Suprapubic skin (tissue), 4 donors: Measurements from ENCODE around the gene PEPD.

Experiments
- EP300 ChIP-seq: sonication (generic); formaldehyde crosslinking; IDR thresholded peaks from one replicate; pipeline ENCODE4 v1.6.1; 2017; ENCODE audit warnings: antibody characterized with exemption
- POLR2A ChIP-seq, 2 donors: fragments of 450-650 bp; IDR thresholded peaks; one replicate each; pipeline ENCODE4 v1.6.1; 2017; ENCODE audit warnings: antibody characterized with exemption in 2 of 2, mild to moderate bottlenecking in 2 of 2, moderate library complexity in 2 of 2
- POLR2AphosphoS5 ChIP-seq, 3 donors: sonication (generic); formaldehyde crosslinking; IDR thresholded peaks; one replicate each; pipeline ENCODE4 v1.6.1; 2017; ENCODE audit warnings: antibody characterized with exemption in 3 of 3
- TF ChIP-seq, protein P1 (sequence below), 2 donors: fragments of 200-600 bp in 1 of 2; fragments of 450-650 bp in 1 of 2; sonication (generic) in 1 of 2; IDR thresholded peaks; one replicate each; pipeline ENCODE4 v1.5.1; 2016 to 2019; ENCODE audit warnings: antibody characterized with exemption in 2 of 2, mild to moderate bottlenecking in 1 of 2, moderate library complexity in 1 of 2

DNA sequence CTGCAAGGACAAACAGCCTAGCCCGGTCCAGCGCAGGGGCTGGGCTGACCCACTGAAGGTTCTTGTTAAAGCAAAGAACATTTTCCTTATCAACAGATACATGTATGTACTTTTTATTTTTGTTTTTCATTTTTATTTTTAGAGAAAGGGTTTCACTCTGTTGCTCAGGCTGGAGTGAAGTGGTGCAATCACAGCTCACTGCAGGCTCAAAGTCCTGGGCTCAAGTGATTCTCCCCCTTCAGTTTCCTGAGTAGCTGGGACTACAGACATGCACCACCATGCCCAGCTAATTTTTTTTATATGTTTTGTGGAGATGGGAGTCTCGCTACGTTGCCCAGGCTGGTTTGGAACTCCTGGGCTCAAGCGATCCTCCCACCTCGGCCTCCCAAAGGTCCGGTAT is 100.2 kb downstream of the PEPD start:
- TF ChIP-seq, protein P1, sequence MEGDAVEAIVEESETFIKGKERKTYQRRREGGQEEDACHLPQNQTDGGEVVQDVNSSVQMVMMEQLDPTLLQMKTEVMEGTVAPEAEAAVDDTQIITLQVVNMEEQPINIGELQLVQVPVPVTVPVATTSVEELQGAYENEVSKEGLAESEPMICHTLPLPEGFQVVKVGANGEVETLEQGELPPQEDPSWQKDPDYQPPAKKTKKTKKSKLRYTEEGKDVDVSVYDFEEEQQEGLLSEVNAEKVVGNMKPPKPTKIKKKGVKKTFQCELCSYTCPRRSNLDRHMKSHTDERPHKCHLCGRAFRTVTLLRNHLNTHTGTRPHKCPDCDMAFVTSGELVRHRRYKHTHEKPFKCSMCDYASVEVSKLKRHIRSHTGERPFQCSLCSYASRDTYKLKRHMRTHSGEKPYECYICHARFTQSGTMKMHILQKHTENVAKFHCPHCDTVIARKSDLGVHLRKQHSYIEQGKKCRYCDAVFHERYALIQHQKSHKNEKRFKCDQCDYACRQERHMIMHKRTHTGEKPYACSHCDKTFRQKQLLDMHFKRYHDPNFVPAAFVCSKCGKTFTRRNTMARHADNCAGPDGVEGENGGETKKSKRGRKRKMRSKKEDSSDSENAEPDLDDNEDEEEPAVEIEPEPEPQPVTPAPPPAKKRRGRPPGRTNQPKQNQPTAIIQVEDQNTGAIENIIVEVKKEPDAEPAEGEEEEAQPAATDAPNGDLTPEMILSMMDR (IDR thresholded peaks at IDR 0.05): no peak
- TF ChIP-seq EP300 (no peak), POLR2A (IDR thresholded peaks at IDR 0.05) (no peak), POLR2AphosphoS5 (IDR thresholded peaks at IDR 0.05) (no peak)
